ENCODE data around the gene WDR76.

WDR76 gene

DNA sequence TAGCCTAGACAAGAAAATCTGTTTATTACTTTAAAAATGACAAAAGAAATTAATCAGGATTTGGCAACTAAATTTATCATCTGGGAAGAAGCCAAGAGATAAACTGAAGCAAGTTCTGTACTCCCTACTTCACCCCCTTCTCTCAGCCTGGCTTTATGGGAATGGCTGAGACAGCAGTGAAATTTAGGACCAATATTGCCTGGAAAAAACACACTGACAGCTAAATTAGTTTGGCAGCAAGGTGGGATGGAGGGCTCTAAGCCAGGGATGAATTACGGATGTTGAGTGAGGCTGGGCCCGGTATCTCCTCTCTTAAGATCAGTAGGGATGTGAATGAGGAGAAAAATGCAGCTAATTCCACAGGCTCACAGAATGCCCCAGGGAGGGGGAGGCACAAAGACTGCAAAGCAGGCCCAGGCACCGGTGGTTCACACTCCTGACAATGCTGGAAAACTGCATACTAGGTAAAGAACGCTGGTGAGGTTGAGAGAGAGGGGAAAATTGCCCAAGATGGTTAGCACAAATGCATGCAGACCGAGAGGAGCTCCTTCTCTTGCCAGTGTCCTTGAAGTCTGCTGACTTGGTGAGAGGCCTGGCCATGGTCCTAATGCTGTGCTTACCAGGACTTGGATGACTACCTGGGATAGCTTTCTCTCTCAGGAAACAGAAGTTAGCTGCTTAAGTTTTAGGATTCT is 89.0 kb downstream of the WDR76 start:
- no peak for DNase-seq

DNA sequence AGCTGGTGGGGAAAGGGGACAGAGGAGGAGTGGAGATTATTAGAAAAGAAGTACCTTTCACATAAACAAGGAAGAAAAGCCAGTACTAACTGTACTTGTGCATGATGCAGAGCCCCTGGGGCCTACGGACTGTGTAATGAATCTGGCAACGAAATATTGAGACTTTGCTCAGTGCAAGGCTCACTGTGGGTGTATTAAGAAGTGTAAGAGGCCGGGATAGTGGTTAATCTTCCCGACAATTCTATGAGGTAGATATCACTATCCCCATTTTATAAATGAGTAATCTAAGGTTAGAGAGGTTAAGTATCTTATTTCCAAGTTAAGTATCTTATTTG is 89.5 kb downstream of the WDR76 start:
- no peak for DNase-seq

All from activated naive CD4-positive, alpha-beta T cell treated with anti-CD3 and anti-CD28 coated beads, Interleukin-2, amount 50 U/mL, for 16 hours (primary cell).